Gastroesophageal sphincter (tissue), 4 donors: ENCODE measurements around the gene HCAR3. TPM values are rescaled to one million over a fixed set of nuclear protein-coding genes. Genes with fewer than 3 reads are reported as not detected.
"Not testable (repeated sequence)": the region's sequence is repeated elsewhere in the genome, so short reads cannot be mapped to it uniquely, and the experiment has no call there.

Source experiments
- ATAC-seq: fragments of 150-250 bp; one replicate; pipeline ENCODE4 v1.9.1; 2016; ENCODE audit warnings: mild to moderate bottlenecking, moderate library complexity
- H3K27ac ChIP-seq, 4 donors: fragments of 200-600 bp; sonication (generic) in 3 of 4; 1 replicate in 3 of 4; 2 replicates in 1 of 4; pipeline ENCODE4 v1.5.1; 2016 to 2019
- H3K27me3 ChIP-seq: fragments of 200-600 bp; sonication (generic); one replicate; pipeline ENCODE4 v1.5.1; 2019
- H3K36me3 ChIP-seq, 2 donors: fragments of 200-600 bp; sonication (generic); one replicate each; pipeline ENCODE4 v1.5.1; 2019; ENCODE audit warnings: control low read depth in 1 of 2
- H3K4me1 ChIP-seq, 3 donors: fragments of 200-600 bp; sonication (generic); 1 replicate in 2 of 3; 2 replicates in 1 of 3; pipeline ENCODE4 v1.5.1; 2016 to 2019; ENCODE audit warnings: control low read depth in 2 of 3
- H3K4me3 ChIP-seq, 2 donors: fragments of 200-600 bp; sonication (generic); one replicate each; pipeline ENCODE4 v1.5.1; 2019; ENCODE audit warnings: mild to moderate bottlenecking in 1 of 2, moderate library complexity in 1 of 2
- H3K9me3 ChIP-seq, 3 donors: fragments of 200-600 bp; sonication (generic); one replicate each; pipeline ENCODE4 v1.5.1; 2017 to 2019; ENCODE audit warnings: control low read depth in 2 of 3
- EP300 ChIP-seq: sonication (generic); formaldehyde crosslinking; IDR thresholded peaks from one replicate; pipeline ENCODE4 v1.6.1; 2017; ENCODE audit warnings: antibody characterized with exemption, mild to moderate bottlenecking
- POLR2A ChIP-seq, 2 donors: fragments of 450-650 bp; IDR thresholded peaks; one replicate each; pipeline ENCODE4 v1.6.1; 2017; ENCODE audit warnings: antibody characterized with exemption in 2 of 2, mild to moderate bottlenecking in 2 of 2, moderate library complexity in 1 of 2
- POLR2AphosphoS5 ChIP-seq: sonication (generic); formaldehyde crosslinking; IDR thresholded peaks from one replicate; pipeline ENCODE4 v1.6.1; 2017; ENCODE audit warnings: antibody characterized with exemption
- WGBS, 2 donors: methylation state at CpG; one replicate each; pipeline ENCODE4 v1.1.5; 2018; ENCODE audit warnings: low coverage in 1 of 2; 5-methylcytosine and 5-hydroxymethylcytosine counted together
- total RNA-seq, 4 donors: library from RNA; depleted of rRNA; stranded (reverse); fragments of >200 nt; gene quantifications; one replicate each; pipeline ENCODE4 v1.1.0, GENCODE V29; 2016
- TF ChIP-seq, protein P1 (sequence below), 4 experiments: fragments of 200-600 bp in 2 of 4; fragments of 450-650 bp in 2 of 4; sonication (generic) in 1 of 4; IDR thresholded peaks; one replicate each; pipeline ENCODE4 v1.5.1; 2017 to 2019; ENCODE audit warnings: antibody characterized with exemption in 4 of 4, mild to moderate bottlenecking in 2 of 4, moderate library complexity in 2 of 4

Gene HCAR3
- total RNA-seq, 4 donors from 2014 or later, result not detected

DNA sequence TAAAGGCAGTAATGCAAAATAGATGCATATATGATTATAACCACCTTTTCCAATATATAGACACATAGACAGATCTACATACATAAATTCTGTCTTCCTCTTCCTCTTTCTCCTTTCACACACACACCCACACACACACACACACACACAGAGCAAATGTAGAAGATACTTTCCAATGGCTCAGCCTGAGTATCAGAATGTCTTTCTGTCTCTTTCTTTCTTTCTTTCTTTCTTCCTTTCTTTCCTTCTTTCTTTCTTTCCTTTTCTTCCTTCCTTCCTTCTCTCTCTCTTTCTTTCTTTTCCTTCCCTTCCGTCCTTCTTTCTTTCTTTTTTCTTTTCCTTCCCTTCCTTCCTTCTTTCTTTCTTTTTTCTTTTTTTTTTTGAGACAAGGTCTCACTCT, 5.3 kb downstream of the HCAR3 start:
- not testable (repeated sequence) for H3K4me3 ChIP-seq, H3K27me3 ChIP-seq
- 67% methylated on average over 1 of the region's 1 CpG; no CpG with 5 or more reads in 1 of the 2 donors for WGBS, 2 donors

DNA sequence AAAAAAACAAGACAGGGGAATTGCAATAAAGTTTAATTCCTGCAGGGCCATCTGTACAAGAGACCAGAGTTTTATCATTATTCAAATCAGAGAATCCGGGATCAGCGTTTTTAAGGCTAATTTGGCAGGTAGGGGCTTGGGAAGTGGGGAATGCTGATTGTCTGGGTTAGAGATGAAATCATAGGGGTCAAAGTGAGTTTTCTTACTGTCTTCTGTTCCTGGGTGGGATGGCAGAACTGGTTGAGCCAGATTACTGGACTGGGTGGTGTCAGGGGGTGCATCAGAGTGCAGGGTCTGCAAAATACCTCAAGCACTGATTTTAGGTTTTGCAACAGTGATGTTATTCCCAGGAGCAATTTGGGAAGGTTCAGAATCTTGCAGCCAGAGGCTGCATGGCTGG, 6.3 kb downstream of the HCAR3 start:
- H3K4me1 ChIP-seq, H3K27me3 ChIP-seq, ATAC-seq, H3K9me3 ChIP-seq, H3K27ac ChIP-seq, H3K4me3 ChIP-seq, H3K36me3 ChIP-seq: not testable (repeated sequence)
- WGBS, 2 donors, result 71 to 85% methylated on average over 2 of the region's 2 CpGs

More for the DNA sequence above, 5.3 kb downstream of the HCAR3 start:
- not testable (repeated sequence) for ATAC-seq, H3K36me3 ChIP-seq, H3K27ac ChIP-seq, H3K4me1 ChIP-seq, H3K9me3 ChIP-seq

DNA sequence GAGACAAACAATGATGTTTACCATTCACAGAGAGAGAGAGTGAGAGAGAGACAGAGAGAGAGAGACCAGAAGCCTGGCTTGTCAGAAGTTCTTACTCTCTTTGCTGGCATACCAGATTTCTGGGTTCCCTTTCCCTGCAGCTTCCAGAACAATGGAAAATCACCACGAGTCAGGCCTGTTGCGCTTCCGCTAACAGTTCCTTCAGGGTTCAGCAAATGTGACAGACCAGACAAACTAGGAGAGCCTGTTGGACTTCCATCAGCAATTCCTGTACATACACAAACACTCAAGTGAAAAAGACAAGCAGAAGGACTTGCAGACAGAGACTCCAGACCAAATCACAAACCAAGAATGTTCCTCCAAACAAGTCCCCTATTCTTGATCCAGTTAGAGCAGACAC, 7.3 kb downstream of the HCAR3 start:
- H3K27me3 ChIP-seq, H3K4me3 ChIP-seq, H3K36me3 ChIP-seq, ATAC-seq, H3K27ac ChIP-seq, H3K4me1 ChIP-seq, H3K9me3 ChIP-seq: not testable (repeated sequence)
- WGBS, 2 donors, result no CpG with 5 or more reads among the region's 3 CpGs

DNA sequence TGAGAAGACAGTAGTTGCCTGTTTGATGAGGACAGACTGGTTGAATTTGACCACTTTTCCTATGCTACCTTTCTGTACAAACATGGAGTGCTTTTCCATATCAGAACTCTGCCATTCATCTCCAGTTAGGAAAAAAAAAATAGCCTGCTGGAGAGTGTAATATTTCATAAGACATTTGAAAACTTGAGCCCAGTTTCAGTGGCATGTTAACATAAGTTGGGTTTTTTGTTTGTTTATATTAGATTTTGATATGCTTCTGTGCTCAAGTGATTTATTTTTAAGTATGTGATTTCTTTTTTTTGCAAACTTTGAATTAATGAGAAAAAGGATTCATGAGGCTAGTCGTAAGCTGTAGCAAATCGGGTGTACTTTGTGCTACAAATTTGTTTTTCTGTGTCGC, 12.8 kb downstream of the HCAR3 start:
- not testable (repeated sequence) for ATAC-seq, H3K27ac ChIP-seq, H3K36me3 ChIP-seq, H3K9me3 ChIP-seq, H3K4me1 ChIP-seq, H3K4me3 ChIP-seq, H3K27me3 ChIP-seq
- WGBS, 2 donors, result 58 to 72% methylated on average over 2 of the region's 3 CpGs

DNA sequence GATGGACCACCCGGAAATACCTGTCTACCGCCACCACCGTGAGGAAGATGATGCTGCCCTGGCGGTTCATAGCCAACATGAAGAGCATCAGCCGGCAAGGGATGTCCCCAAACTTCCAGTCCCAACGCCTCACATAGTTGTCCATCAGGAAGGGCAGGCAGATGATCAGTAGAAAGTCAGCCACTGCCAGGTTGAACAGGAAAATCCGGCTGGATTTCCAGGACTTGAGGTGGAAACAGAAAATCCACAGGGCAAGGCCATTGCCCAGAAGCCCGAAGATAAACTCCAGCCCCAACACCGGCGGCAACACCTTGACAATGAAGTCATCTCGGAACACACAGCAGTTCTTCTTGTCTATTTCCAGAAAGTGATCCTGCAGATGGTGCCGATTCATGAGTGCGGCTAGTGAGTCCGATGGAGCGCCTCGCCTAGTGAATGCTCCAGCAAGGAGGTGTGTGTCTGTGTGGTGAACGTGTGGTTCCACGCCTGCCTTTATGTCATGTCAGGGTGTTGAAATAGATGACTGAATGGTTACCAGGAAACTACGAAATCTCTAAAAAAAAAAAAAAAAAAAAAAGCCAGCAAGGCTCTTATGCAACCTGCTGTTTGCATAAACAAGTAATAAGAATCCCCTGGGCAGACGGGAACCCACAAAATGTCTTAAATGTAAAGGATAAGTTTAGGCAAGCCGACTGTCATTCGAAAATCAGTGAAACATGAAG, 13.6 kb downstream of the HCAR3 start, which contains the start of gene HCAR2:
Gene HCAR2 (minus strand): TSS at position 468 of the 722 bp plus-strand sequence. CDS start 74 bp downstream, at position 394.
- not testable (repeated sequence) for H3K36me3 ChIP-seq, H3K4me1 ChIP-seq, H3K4me3 ChIP-seq, H3K9me3 ChIP-seq, ATAC-seq, H3K27ac ChIP-seq, H3K27me3 ChIP-seq
- WGBS, 2 donors, result 82 to 84% methylated on average over 3 to 14 of the region's 22 CpGs

DNA sequence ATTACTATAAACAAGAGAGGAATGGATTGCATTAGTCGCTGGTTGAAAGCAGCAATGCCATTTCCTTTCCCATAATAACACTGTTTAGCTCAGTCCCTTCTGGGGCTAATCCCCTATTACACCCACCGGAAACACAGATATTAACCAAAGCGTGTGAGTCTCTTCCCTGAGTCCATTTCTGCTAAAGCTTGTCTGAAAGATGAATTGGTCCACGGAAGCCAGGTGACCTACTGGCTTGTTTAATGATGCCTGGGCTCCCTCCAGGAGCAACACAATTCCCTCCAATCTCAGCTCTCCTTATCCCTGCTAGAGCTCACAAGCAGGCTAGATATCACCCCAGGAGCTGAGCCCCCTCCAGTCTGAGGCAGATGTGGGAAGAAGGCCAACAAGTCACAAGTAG, 15.1 kb downstream of the HCAR3 start:
- H3K9me3 ChIP-seq, H3K27me3 ChIP-seq, ATAC-seq, H3K4me3 ChIP-seq, H3K27ac ChIP-seq, H3K36me3 ChIP-seq, H3K4me1 ChIP-seq: not testable (repeated sequence)
- WGBS, 2 donors, result 0 to 14% methylated on average over 2 to 3 of the region's 4 CpGs

DNA sequence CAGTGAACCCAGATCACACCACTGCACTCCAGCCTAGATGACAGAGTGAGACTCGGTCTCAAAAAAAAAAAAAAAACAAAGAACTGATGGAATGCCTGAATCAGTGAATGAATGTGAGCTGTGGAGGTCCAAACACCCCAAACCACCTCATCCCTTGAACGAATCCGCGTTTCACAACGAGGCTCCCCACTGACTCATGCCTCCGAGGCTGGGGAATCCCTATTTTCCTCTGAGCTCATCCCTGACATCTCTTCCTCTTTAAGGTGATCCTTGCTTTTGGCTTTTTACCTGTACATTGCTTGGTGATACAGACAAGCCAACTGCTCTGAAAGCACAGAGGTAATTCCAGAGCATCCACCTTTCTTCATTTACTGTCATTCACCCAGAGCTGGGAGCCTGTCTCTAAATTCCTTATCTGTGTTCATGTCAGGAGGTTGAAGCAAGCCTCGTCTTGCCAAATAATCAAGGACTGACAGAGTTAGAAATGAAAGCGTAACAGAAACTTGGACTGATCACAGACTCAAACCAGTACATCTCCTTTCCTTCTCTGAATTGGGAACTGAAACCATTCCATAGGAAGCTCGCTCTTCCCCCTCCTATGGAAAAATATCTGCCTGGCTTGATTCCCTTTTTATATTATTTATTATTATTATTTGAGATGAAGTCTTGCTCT, 16.4 kb downstream of the HCAR3 start:
- H3K36me3 ChIP-seq, H3K27ac ChIP-seq, H3K4me1 ChIP-seq, ATAC-seq, H3K4me3 ChIP-seq, H3K27me3 ChIP-seq, H3K9me3 ChIP-seq: not testable (repeated sequence)
- WGBS, 2 donors, result no CpG with 5 or more reads among the region's 9 CpGs

DNA sequence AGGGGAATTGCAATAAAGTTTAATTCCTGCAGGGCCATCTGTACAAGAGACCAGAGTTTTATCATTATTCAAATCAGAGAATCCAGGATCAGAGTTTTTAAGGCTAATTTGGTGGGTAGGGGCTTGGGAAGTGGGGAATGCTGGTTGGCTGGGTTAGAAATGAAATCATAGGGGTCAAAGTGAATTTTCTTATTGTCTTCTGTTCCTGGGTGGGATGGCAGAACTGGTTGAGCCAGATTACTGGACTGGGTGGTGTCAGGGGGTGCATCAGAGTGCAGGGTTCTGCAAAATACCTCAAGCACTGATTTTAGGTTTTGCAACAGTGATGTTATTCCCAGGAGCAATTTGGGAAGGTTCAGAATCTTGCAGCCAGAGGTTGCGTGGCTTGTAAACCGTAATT, 19.7 kb downstream of the HCAR3 start:
- H3K36me3 ChIP-seq, H3K4me1 ChIP-seq, ATAC-seq, H3K27ac ChIP-seq, H3K4me3 ChIP-seq, H3K27me3 ChIP-seq, H3K9me3 ChIP-seq: not testable (repeated sequence)
- WGBS, 2 donors, result 75% methylated on average over 2 of the region's 2 CpGs; no CpG with 5 or more reads in 1 of the 2 donors

DNA sequence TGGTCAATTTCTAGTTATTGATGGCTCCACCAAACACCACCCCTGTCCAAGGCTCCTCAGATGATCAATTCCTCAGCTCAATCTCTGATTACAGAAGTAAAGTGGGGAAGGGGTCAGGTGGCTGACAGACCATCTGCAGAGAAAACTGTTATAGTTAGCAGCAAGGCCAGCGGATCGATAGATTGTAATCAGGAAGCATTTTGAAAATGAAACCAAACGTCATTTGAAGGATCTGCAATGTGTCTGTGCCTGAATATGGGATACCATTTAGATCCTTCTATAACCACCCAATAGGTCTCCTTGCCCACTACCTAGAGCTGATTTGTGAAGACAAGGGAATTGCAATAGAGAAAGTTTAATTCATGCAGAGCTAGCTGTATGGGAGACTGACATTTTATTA, 25.0 kb downstream of the HCAR3 start:
- Histone ChIP-seq H3K27me3 (no peaks in the 10 kb centered on the region), H3K36me3 (no peaks in the 10 kb centered on the region), H3K4me1 (no peaks in the 10 kb centered on the region), H3K9me3 (no peaks in the 10 kb centered on the region), H3K27ac (no peak overlapping the region), H3K4me3 (no peak overlapping the region)
- 72 to 94% methylated on average over 3 of the region's 3 CpGs for WGBS, 2 donors
- TF ChIP-seq POLR2A (IDR thresholded peaks at IDR 0.05) (no peak), POLR2AphosphoS5 (no peak), EP300 (no peak)
- TF ChIP-seq, protein P1, sequence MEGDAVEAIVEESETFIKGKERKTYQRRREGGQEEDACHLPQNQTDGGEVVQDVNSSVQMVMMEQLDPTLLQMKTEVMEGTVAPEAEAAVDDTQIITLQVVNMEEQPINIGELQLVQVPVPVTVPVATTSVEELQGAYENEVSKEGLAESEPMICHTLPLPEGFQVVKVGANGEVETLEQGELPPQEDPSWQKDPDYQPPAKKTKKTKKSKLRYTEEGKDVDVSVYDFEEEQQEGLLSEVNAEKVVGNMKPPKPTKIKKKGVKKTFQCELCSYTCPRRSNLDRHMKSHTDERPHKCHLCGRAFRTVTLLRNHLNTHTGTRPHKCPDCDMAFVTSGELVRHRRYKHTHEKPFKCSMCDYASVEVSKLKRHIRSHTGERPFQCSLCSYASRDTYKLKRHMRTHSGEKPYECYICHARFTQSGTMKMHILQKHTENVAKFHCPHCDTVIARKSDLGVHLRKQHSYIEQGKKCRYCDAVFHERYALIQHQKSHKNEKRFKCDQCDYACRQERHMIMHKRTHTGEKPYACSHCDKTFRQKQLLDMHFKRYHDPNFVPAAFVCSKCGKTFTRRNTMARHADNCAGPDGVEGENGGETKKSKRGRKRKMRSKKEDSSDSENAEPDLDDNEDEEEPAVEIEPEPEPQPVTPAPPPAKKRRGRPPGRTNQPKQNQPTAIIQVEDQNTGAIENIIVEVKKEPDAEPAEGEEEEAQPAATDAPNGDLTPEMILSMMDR (IDR thresholded peaks at IDR 0.05), result no peak
- no peak for ATAC-seq
